Measurements from ENCODE around the gene OTOF.

The OTOF gene

GRCh38 chr2:26484579-26484978, 6.7 kb upstream of the OTOF start:
- H3K27me3 ChIP-seq (ENCODE audit: insufficient read depth, low read length, poor library complexity, severe bottlenecking) = no peaks in the 10 kb centered on the region
- no peaks in the 10 kb centered on the region for H3K9me2 ChIP-seq (replicated peaks; ENCODE audit: low read depth, low read length)
- no peaks in the 10 kb centered on the region for H3K9me3 ChIP-seq (ENCODE audit: insufficient read depth, low read depth, low read length)
- no peaks in the 10 kb centered on the region for H3K79me2 ChIP-seq (ENCODE audit: insufficient read depth, low read length)
- H3K4me3 ChIP-seq (ENCODE audit: low read length, poor library complexity, severe bottlenecking) = no peak overlapping the region
- H3K36me3 ChIP-seq (ENCODE audit: insufficient read depth, low read length) = no peaks in the 10 kb centered on the region
- TF ChIP-seq EZH2phosphoT487 (IDR thresholded peaks at IDR 0.05; ENCODE audit: borderline replicate concordance) (no peak), CTCF (conservative IDR thresholded peaks at IDR 0.05; ENCODE audit: low read length) (no peak)
- no peaks in the 10 kb centered on the region for H3K4me1 ChIP-seq (ENCODE audit: insufficient read depth, low read length, poor library complexity, severe bottlenecking)
- H3K4me2 ChIP-seq (ENCODE audit: low read depth, low read length, poor library complexity, severe bottlenecking) = no peak overlapping the region
- no peak overlapping the region for H2AFZ ChIP-seq (ENCODE audit: low read length)
- H4K20me1 ChIP-seq (ENCODE audit: insufficient read depth, low read length, poor library complexity, severe bottlenecking) = no peaks in the 10 kb centered on the region
- no peaks in the 10 kb centered on the region for H3F3A ChIP-seq (ENCODE audit: low read depth)
- H3K9ac ChIP-seq (ENCODE audit: low read depth, low read length, poor library complexity, severe bottlenecking) = no peak overlapping the region

- H3K4me2 ChIP-seq (ENCODE audit: low read depth, low read length, poor library complexity, severe bottlenecking) = no peak overlapping the region
These were observed 6.1 kb upstream of the OTOF start for GRCh38 chr2:26483957-26484565.

GRCh38 chr2:26483516-26483915, 5.6 kb upstream of the OTOF start:
- Histone ChIP-seq H3K9me3 (ENCODE audit: insufficient read depth, low read depth, low read length) (no peaks in the 10 kb centered on the region), H3F3A (ENCODE audit: low read depth) (no peaks in the 10 kb centered on the region), H2AFZ (ENCODE audit: low read length) (no peak overlapping the region), H4K20me1 (ENCODE audit: insufficient read depth, low read length, poor library complexity, severe bottlenecking) (no peaks in the 10 kb centered on the region), H3K4me3 (ENCODE audit: low read length, poor library complexity, severe bottlenecking) (no peak overlapping the region), H3K4me2 (ENCODE audit: low read depth, low read length, poor library complexity, severe bottlenecking) (no peak overlapping the region), H3K79me2 (ENCODE audit: insufficient read depth, low read length) (no peaks in the 10 kb centered on the region), H3K27me3 (ENCODE audit: insufficient read depth, low read length, poor library complexity, severe bottlenecking) (no peaks in the 10 kb centered on the region), H3K36me3 (ENCODE audit: insufficient read depth, low read length) (no peaks in the 10 kb centered on the region), H3K9me2 (replicated peaks; ENCODE audit: low read depth, low read length) (no peaks in the 10 kb centered on the region), H3K9ac (ENCODE audit: low read depth, low read length, poor library complexity, severe bottlenecking) (no peak overlapping the region), H3K4me1 (ENCODE audit: insufficient read depth, low read length, poor library complexity, severe bottlenecking) (no peaks in the 10 kb centered on the region)
- TF ChIP-seq CTCF (conservative IDR thresholded peaks at IDR 0.05; ENCODE audit: low read length) (no peak), EZH2phosphoT487 (IDR thresholded peaks at IDR 0.05; ENCODE audit: borderline replicate concordance) (no peak)

More at GRCh38 chr2:26483957-26484565, 6.1 kb upstream of the OTOF start:
- TF ChIP-seq EZH2phosphoT487 (IDR thresholded peaks at IDR 0.05; ENCODE audit: borderline replicate concordance) (no peak), CTCF (conservative IDR thresholded peaks at IDR 0.05; ENCODE audit: low read length) (no peak)
- no peaks in the 10 kb centered on the region for H3K4me1 ChIP-seq (ENCODE audit: insufficient read depth, low read length, poor library complexity, severe bottlenecking)
- no peaks in the 10 kb centered on the region for H3K27me3 ChIP-seq (ENCODE audit: insufficient read depth, low read length, poor library complexity, severe bottlenecking)
- no peak overlapping the region for H2AFZ ChIP-seq (ENCODE audit: low read length)
- H3K9ac ChIP-seq (ENCODE audit: low read depth, low read length, poor library complexity, severe bottlenecking) = no peak overlapping the region
- H3K36me3 ChIP-seq (ENCODE audit: insufficient read depth, low read length) = no peaks in the 10 kb centered on the region
- H4K20me1 ChIP-seq (ENCODE audit: insufficient read depth, low read length, poor library complexity, severe bottlenecking) = no peaks in the 10 kb centered on the region
- no peaks in the 10 kb centered on the region for H3K79me2 ChIP-seq (ENCODE audit: insufficient read depth, low read length)
- H3K9me3 ChIP-seq (ENCODE audit: insufficient read depth, low read depth, low read length) = no peaks in the 10 kb centered on the region
- H3F3A ChIP-seq (ENCODE audit: low read depth) = no peaks in the 10 kb centered on the region
- H3K9me2 ChIP-seq (replicated peaks; ENCODE audit: low read depth, low read length) = no peaks in the 10 kb centered on the region
- H3K4me3 ChIP-seq (ENCODE audit: low read length, poor library complexity, severe bottlenecking) = no peak overlapping the region
